K562 (cell line): ENCODE measurements around the gene AFG1L. TPM values are rescaled to one million over a fixed set of nuclear protein-coding genes. Genes with fewer than 3 reads are reported as not detected.

Source experiments
- ATF1 ChIP-seq, 2 experiments: fragments of 450-650 bp in 1 of 2; IDR thresholded peaks; 2 replicates each; pipeline ENCODE4 v1.6.1; 2016; ENCODE audit warnings: missing compliant biosample characterization in 1 of 2, missing genetic modification characterization in 1 of 2
- CTCFL ChIP-seq: IDR thresholded peaks from 2 replicates; pipeline ENCODE4 v1.6.1; 2011; ENCODE audit warnings: borderline replicate concordance, low read depth, mild to moderate bottlenecking, moderate library complexity, low read length; ENCODE audit not compliant: insufficient read depth, poor library complexity, severe bottlenecking
- HMG20B ChIP-seq: fragments of 250-450 bp; sonication (Bioruptor Pico); IDR thresholded peaks from 2 replicates; pipeline ENCODE4 v1.5.0; 2021; ENCODE audit warnings: mild to moderate bottlenecking
- HNRNPUL1 ChIP-seq: fragments of 200-400 bp; formaldehyde crosslinking; IDR thresholded peaks from 2 replicates; pipeline ENCODE4 v1.6.1; 2017; ENCODE audit warnings: low read length
- JUN ChIP-seq, 2 experiments: sonication (generic) in 1 of 2; formaldehyde crosslinking in 1 of 2; IDR thresholded peaks; 2 replicates each; pipeline versions ENCODE4 v1.6.1 to v1.8.0; 2012 to 2022; ENCODE audit warnings: borderline replicate concordance in 2 of 2, mild to moderate bottlenecking in 2 of 2, improper control_type of control experiment in 1 of 2, low read depth in 1 of 2, low read length in 1 of 2, missing genetic modification reagents in 1 of 2
- KLF16 ChIP-seq: IDR thresholded peaks from 2 replicates; pipeline ENCODE4 v1.6.1; 2016; ENCODE audit warnings: antibody characterized with exemption
- LARP7 ChIP-seq: fragments of 450-650 bp; IDR thresholded peaks from 2 replicates; pipeline ENCODE4 v1.6.1; 2016
- NCOR1 ChIP-seq: fragments of 450-650 bp; IDR thresholded peaks from 2 replicates; pipeline ENCODE4 v1.6.1; 2016; ENCODE audit warnings: mild to moderate bottlenecking, moderate library complexity
- POLR2G ChIP-seq: fragments of 200-400 bp; formaldehyde crosslinking; IDR thresholded peaks from 2 replicates; pipeline ENCODE4 v1.6.1; 2017; ENCODE audit warnings: low read depth, mild to moderate bottlenecking, antibody characterized with exemption, low read length, moderate library complexity
- PRMT5 ChIP-seq: sonication (generic); formaldehyde crosslinking; IDR thresholded peaks from 2 replicates; pipeline ENCODE4 v1.5.0; 2020; ENCODE audit warnings: missing genetic modification reagents
- RBM25 ChIP-seq: fragments of 200-400 bp; formaldehyde crosslinking; IDR thresholded peaks from 2 replicates; pipeline ENCODE4 v1.6.1; 2018; ENCODE audit warnings: low read length, low read depth, moderate library complexity; ENCODE audit not compliant: severe bottlenecking
- RUNX1 ChIP-seq: sonication (generic); IDR thresholded peaks from 2 replicates; pipeline ENCODE4 v1.6.1; 2016; ENCODE audit warnings: antibody characterized with exemption, low read depth
- SREBF1 ChIP-seq: fragments of 150-350 bp; IDR thresholded peaks from 2 replicates; pipeline ENCODE4 v1.6.1; 2014; ENCODE audit warnings: antibody characterized with exemption, low read depth, low read length, borderline replicate concordance
- TEAD4 ChIP-seq, 2 experiments: sonication (generic) in 1 of 2; formaldehyde crosslinking in 1 of 2; IDR thresholded peaks; 2 replicates each; pipeline versions ENCODE4 v1.6.1 to v1.8.0; 2012 to 2022; ENCODE audit warnings: borderline replicate concordance in 1 of 2, inconsistent platforms in 1 of 2, low read length in 1 of 2, mild to moderate bottlenecking in 1 of 2, missing genetic modification reagents in 1 of 2
- TSC22D4 ChIP-seq: fragments of 450-650 bp; IDR thresholded peaks from 2 replicates; pipeline ENCODE4 v1.6.1; 2016; ENCODE audit warnings: missing genetic modification characterization, missing biosample characterization, control low read depth
- ZBTB5 ChIP-seq: fragments of 450-650 bp; IDR thresholded peaks from 2 replicates; pipeline ENCODE4 v1.6.1; 2017; ENCODE audit warnings: antibody characterized with exemption
- ZNF274 ChIP-seq: IDR thresholded peaks from 2 replicates; pipeline ENCODE4 v1.6.1; 2011; ENCODE audit warnings: low read depth, mild to moderate bottlenecking, low read length, moderate library complexity, borderline replicate concordance
- ZNF398 ChIP-seq: fragments of 250-450 bp; sonication (Bioruptor Pico); IDR thresholded peaks from 2 replicates; pipeline ENCODE4 v1.8.0; 2021; ENCODE audit warnings: moderate library complexity, mild to moderate bottlenecking, inconsistent platforms
- ZNF740 ChIP-seq, 3 experiments: fragments of 200-800 bp in 1 of 3; sonication (Bioruptor generic) in 1 of 3; sonication (generic) in 1 of 3; formaldehyde crosslinking in 1 of 3; IDR thresholded peaks; 2 replicates each; pipeline versions ENCODE4 v1.6.1 to v1.8.0; 2016 to 2022; ENCODE audit warnings: mild to moderate bottlenecking in 2 of 3, missing compliant biosample characterization in 2 of 3, missing genetic modification characterization in 2 of 3, missing genetic modification reagents in 1 of 3
- polyA plus RNA-seq, 8 experiments: library from polyadenylated mRNA; depleted of rRNA in 4 of 8; stranded (reverse) in 5 of 8; unstranded in 3 of 8; fragments of >200 nt; fragmentation: Nextera tagmentation in 2 of 8; fragmentation: Illumina TruSeq in 1 of 8; extraction: Ambion mirVana in 2 of 8; extraction: Trizol in 1 of 8; gene quantifications; 2 replicates each; pipeline versions ENCODE4 v1.2.1 to v1.2.3, GENCODE V29; 2011 to 2014; ENCODE audit warnings: inconsistent platforms in 1 of 8, missing spikeins in 1 of 8
- total RNA-seq, 7 experiments: library from RNA; depleted of rRNA in 6 of 7; stranded (reverse); fragments of >200 nt in 6 of 7; fragmentation: Illumina TruSeq in 2 of 7; extraction: Trizol in 2 of 7; gene quantifications; 2 replicates each; pipeline versions ENCODE4 v1.2.1 to v1.2.3, GENCODE V29; 2011 to 2021; ENCODE audit warnings: low replicate concordance in 1 of 7

The AFG1L gene
- total and polyA plus RNA-seq, 9 of the 15 experiments (the other 6 are each of a cell fraction or from before 2014, with no cell fraction given), result 2.2 to 15.5 (median 5.8) TPM

GRCh38 chr6:108559884-108560462 lies 265.1 kb downstream of the AFG1L start (continued):
- TF ChIP-seq RBM25, result no peak
- no peak for TF ChIP-seq TEAD4 (IDR thresholded peaks at IDR 0.05; ENCODE audit: low read length)
- 0 out of 2 replicates have a peak, but pooled peaks have one; percentile 15 for TF ChIP-seq TEAD4 (CRISPR knock-in tag; IDR thresholded peaks at IDR 0.05; ENCODE audit: borderline replicate concordance)
- no peak for TF ChIP-seq SREBF1
- no peak; the same call in 1 of the 2 replicates for TF ChIP-seq NCOR1
- no peak for TF ChIP-seq ZNF398 (CRISPR knock-in tag)
- TF ChIP-seq PRMT5, result no peak
- no peak for TF ChIP-seq ATF1 (CRISPR knock-in tag; IDR thresholded peaks at IDR 0.05)
- peak; percentile 52 for TF ChIP-seq ATF1 (tag; IDR thresholded peaks at IDR 0.05)
- no peak for TF ChIP-seq LARP7
- 0 out of 2 replicates have a peak, but pooled peaks have one; percentile 32 for TF ChIP-seq KLF16
- 0 out of 2 replicates have a peak, but pooled peaks have one; percentile 10 for TF ChIP-seq JUN (IDR thresholded peaks at IDR 0.05; ENCODE audit: borderline replicate concordance, low read depth, low read length)
- no peak for TF ChIP-seq JUN (CRISPR knock-in tag; IDR thresholded peaks at IDR 0.05; ENCODE audit: borderline replicate concordance)
- no peak for TF ChIP-seq ZNF740 (CRISPR knock-in tag; IDR thresholded peaks at IDR 0.05)
- TF ChIP-seq ZNF740 (tag; IDR thresholded peaks at IDR 0.05), result no peak
- TF ChIP-seq HMG20B (CRISPR knock-in tag), result no peak
- TF ChIP-seq ZNF274, result no peak; the same call in 1 of the 2 replicates
- TF ChIP-seq POLR2G, result no peak; the same call in 1 of the 2 replicates
- TF ChIP-seq CTCFL, result no peak
- no peak for TF ChIP-seq TSC22D4 (tag)
- no peak for TF ChIP-seq RUNX1
- TF ChIP-seq HNRNPUL1, result no peak
- TF ChIP-seq ZBTB5, result no peak
